HepG2 (cell line): ENCODE results near the gene ARL10. TPM values are rescaled to one million over a fixed set of nuclear protein-coding genes. Genes with fewer than 3 reads are reported as not detected.

Experiments
- ATF1 ChIP-seq: IDR thresholded peaks from 2 replicates; pipeline ENCODE4 v1.6.1; 2016; ENCODE audit warnings: mild to moderate bottlenecking, control low read depth
- CREB1 ChIP-seq, 2 experiments: fragments of 450-650 bp in 1 of 2; IDR thresholded peaks; 2 replicates each; pipeline ENCODE4 v1.6.1; 2016 to 2017; ENCODE audit warnings: control low read depth in 1 of 2, mild to moderate bottlenecking in 1 of 2, missing compliant biosample characterization in 1 of 2, missing genetic modification characterization in 1 of 2
- DNMT3B ChIP-seq: conservative IDR thresholded peaks from 2 replicates; pipeline ENCODE4 v1.6.1; 2016; ENCODE audit warnings: missing biosample characterization, control low read depth
- HIC2 ChIP-seq: sonication (generic); formaldehyde crosslinking; IDR thresholded peaks from 2 replicates; pipeline ENCODE4 v1.9.0; 2022; ENCODE audit warnings: low read depth, missing genetic modification reagents
- HMGXB4 ChIP-seq, 2 experiments: sonication (generic) in 1 of 2; formaldehyde crosslinking in 1 of 2; IDR thresholded peaks; 2 replicates each; pipeline versions ENCODE4 v1.4.0 to v1.6.1; 2018 to 2020; ENCODE audit warnings: missing genetic modification reagents in 2 of 2, borderline replicate concordance in 1 of 2, low read depth in 1 of 2, mild to moderate bottlenecking in 1 of 2, missing biosample characterization in 1 of 2
- NFATC3 ChIP-seq: sonication (generic); formaldehyde crosslinking; IDR thresholded peaks from 2 replicates; pipeline ENCODE4 v1.5.1; 2020; ENCODE audit warnings: mild to moderate bottlenecking, missing genetic modification reagents
- NR0B2 ChIP-seq: sonication (generic); formaldehyde crosslinking; IDR thresholded peaks from 2 replicates; pipeline ENCODE4 v1.4.0; 2020; ENCODE audit warnings: mild to moderate bottlenecking, missing genetic modification reagents
- PPARG ChIP-seq: conservative IDR thresholded peaks from 2 replicates; pipeline ENCODE4 v1.6.1; 2016; ENCODE audit warnings: missing biosample characterization, missing genetic modification reagents
- SKI ChIP-seq: fragments of 450-650 bp; IDR thresholded peaks from one replicate; pipeline ENCODE4 v1.6.1; 2018; ENCODE audit warnings: mild to moderate bottlenecking; ENCODE audit not compliant: partially characterized antibody
- SOX5 ChIP-seq: IDR thresholded peaks from 2 replicates; pipeline ENCODE4 v1.6.1; 2016; ENCODE audit warnings: borderline replicate concordance
- THAP7 ChIP-seq: sonication (generic); formaldehyde crosslinking; IDR thresholded peaks from 2 replicates; pipeline ENCODE4 v1.8.1; 2023; ENCODE audit warnings: mild to moderate bottlenecking, missing genetic modification reagents
- ZNF407 ChIP-seq: sonication (generic); formaldehyde crosslinking; IDR thresholded peaks from one replicate; pipeline ENCODE4 v1.5.1; 2020; ENCODE audit warnings: mild to moderate bottlenecking, missing genetic modification reagents; ENCODE audit errors: not compliant biosample characterization
- ZNF580 ChIP-seq: IDR thresholded peaks from 2 replicates; pipeline ENCODE4 v1.6.1; 2016; ENCODE audit warnings: low read depth, borderline replicate concordance
- ZNF619 ChIP-seq: sonication (generic); formaldehyde crosslinking; IDR thresholded peaks from 2 replicates; pipeline ENCODE4 v1.4.0; 2020; ENCODE audit warnings: mild to moderate bottlenecking, missing genetic modification reagents
- ZSCAN21 ChIP-seq: sonication (generic); formaldehyde crosslinking; IDR thresholded peaks from 2 replicates; pipeline ENCODE4 v1.8.0; 2022; ENCODE audit warnings: mild to moderate bottlenecking, missing genetic modification reagents, moderate library complexity, borderline replicate concordance
- polyA plus RNA-seq, 8 experiments: library from polyadenylated mRNA; depleted of rRNA in 3 of 8; stranded (reverse) in 7 of 8; unstranded in 1 of 8; fragments of >200 nt; fragmentation: Illumina TruSeq in 4 of 8; extraction: Trizol in 4 of 8; gene quantifications; 2 replicates each; pipeline versions ENCODE4 v1.2.1 to v1.2.3, GENCODE V29; 2011 to 2016; ENCODE audit warnings: low read depth in 4 of 8, missing spikeins in 1 of 8, mixed read lengths in 1 of 8; ENCODE audit not compliant: insufficient read depth in 1 of 8
- total RNA-seq, 5 experiments: library from RNA; depleted of rRNA; stranded (reverse); fragments of >200 nt; fragmentation: Illumina TruSeq; extraction: Trizol; gene quantifications; 2 replicates each; pipeline ENCODE4 v1.2.3, GENCODE V29; 2016; ENCODE audit warnings: low read depth in 1 of 5

The ARL10 gene
- total and polyA plus RNA-seq, 2 of the 13 experiments (the other 11 are each of a cell fraction or from before 2014, with no cell fraction given) = 0.18 to 0.50 TPM

GRCh38 chr5:176418251-176418650 is 53.0 kb downstream of the ARL10 start (continued):
- TF ChIP-seq NR0B2 (CRISPR knock-in tag) = no peak
- TF ChIP-seq ZNF619 (CRISPR knock-in tag) = no peak
- TF ChIP-seq ZSCAN21 = no peak
- no peak for TF ChIP-seq HMGXB4 (CRISPR knock-in tag; IDR thresholded peaks at IDR 0.05; ENCODE audit: borderline replicate concordance in 1 of 2, low read depth in 1 of 2)
- TF ChIP-seq SOX5 (CRISPR knock-in tag) = peak; percentile 31; the same call in 1 of the 2 replicates
- TF ChIP-seq ZNF407 = no peak
- TF ChIP-seq SKI = peak; percentile 95
- TF ChIP-seq HIC2 (CRISPR knock-in tag) = no peak
- no peak for TF ChIP-seq DNMT3B (CRISPR knock-in tag)
- no peak for TF ChIP-seq ZNF580
- TF ChIP-seq THAP7 (CRISPR knock-in tag) = no peak
- TF ChIP-seq ATF1 (CRISPR knock-in tag) = no peak
- TF ChIP-seq PPARG (CRISPR knock-in tag) = no peak
- no peak for TF ChIP-seq NFATC3
- TF ChIP-seq CREB1 (IDR thresholded peaks at IDR 0.05) = no peak
- TF ChIP-seq CREB1 (CRISPR knock-in tag; IDR thresholded peaks at IDR 0.05) = peak; percentile 28; the same call in 1 of the 2 replicates
